GM12878 (cell line): ENCODE measurements around the gene SMARCC2. TPM values are rescaled to one million over a fixed set of nuclear protein-coding genes. Genes with fewer than 3 reads are reported as not detected.

Experiments used
- ATF7 ChIP-seq: fragments of 450-650 bp; IDR thresholded peaks from 2 replicates; pipeline ENCODE4 v1.6.1; 2016; ENCODE audit warnings: low read depth, mild to moderate bottlenecking
- BACH1 ChIP-seq: fragments of 450-650 bp; IDR thresholded peaks from 2 replicates; pipeline ENCODE4 v1.6.1; 2017; ENCODE audit warnings: mild to moderate bottlenecking, borderline replicate concordance
- BCLAF1 ChIP-seq: fragments of 450-650 bp; IDR thresholded peaks from 2 replicates; pipeline ENCODE4 v1.6.1; 2017; ENCODE audit warnings: antibody characterized with exemption, mild to moderate bottlenecking, moderate library complexity
- E4F1 ChIP-seq: fragments of 450-650 bp; IDR thresholded peaks from 2 replicates; pipeline ENCODE4 v1.6.1; 2018; ENCODE audit warnings: borderline replicate concordance, mild to moderate bottlenecking; ENCODE audit not compliant: partially characterized antibody
- ELK1 ChIP-seq: IDR thresholded peaks from 2 replicates; pipeline ENCODE4 v1.6.1; 2012; ENCODE audit warnings: low read depth, low read length, improper control_type of control experiment
- FOXK2 ChIP-seq: fragments of 450-650 bp; IDR thresholded peaks from 2 replicates; pipeline ENCODE4 v1.6.1; 2017; ENCODE audit warnings: mild to moderate bottlenecking, moderate library complexity
- HCFC1 ChIP-seq: fragments of 150-350 bp; IDR thresholded peaks from 2 replicates; pipeline ENCODE4 v1.6.1; 2014; ENCODE audit warnings: low read length
- IKZF2 ChIP-seq, 2 experiments: fragments of 450-650 bp; IDR thresholded peaks; 2 replicates each; pipeline ENCODE4 v1.6.1; 2017; ENCODE audit warnings: mild to moderate bottlenecking in 2 of 2, moderate library complexity in 2 of 2
- NBN ChIP-seq: fragments of 450-650 bp; IDR thresholded peaks from 2 replicates; pipeline ENCODE4 v1.6.1; 2016
- NFIC ChIP-seq: IDR thresholded peaks from 2 replicates; pipeline ENCODE4 v1.6.1; 2012; ENCODE audit warnings: low read depth, mild to moderate bottlenecking, inconsistent platforms, low read length, moderate library complexity
- NR2C2 ChIP-seq: IDR thresholded peaks from 2 replicates; pipeline ENCODE4 v1.6.1; 2011; ENCODE audit warnings: borderline replicate concordance, low read depth; ENCODE audit not compliant: control insufficient read depth, insufficient read length
- PAX8 ChIP-seq: fragments of 450-650 bp; IDR thresholded peaks from 2 replicates; pipeline ENCODE4 v1.6.1; 2017; ENCODE audit warnings: mild to moderate bottlenecking, moderate library complexity
- POLR2A ChIP-seq: IDR thresholded peaks from 2 replicates; pipeline ENCODE4 v1.6.1; 2011; ENCODE audit warnings: low read depth, mild to moderate bottlenecking, low read length
- RAD21 ChIP-seq: IDR thresholded peaks from 2 replicates; pipeline ENCODE4 v1.6.1; 2011; ENCODE audit warnings: mild to moderate bottlenecking, low read depth, low read length, moderate library complexity; ENCODE audit not compliant: insufficient read depth
- SP1 ChIP-seq: IDR thresholded peaks from one replicate; pipeline ENCODE4 v1.6.1; 2011; ENCODE audit warnings: low read depth, low read length
- TARDBP ChIP-seq: IDR thresholded peaks from 2 replicates; pipeline ENCODE4 v1.6.1; 2016; ENCODE audit warnings: borderline replicate concordance
- ZBED1 ChIP-seq: IDR thresholded peaks from 2 replicates; pipeline ENCODE4 v1.6.1; 2016; ENCODE audit warnings: borderline replicate concordance
- polyA plus RNA-seq, 11 experiments: library from polyadenylated mRNA; depleted of rRNA in 4 of 11; unstranded in 6 of 11; stranded (reverse) in 5 of 11; fragments of >200 nt; fragmentation: Nextera tagmentation in 4 of 11; fragmentation: Illumina TruSeq in 1 of 11; extraction: Ambion mirVana in 4 of 11; extraction: Trizol in 1 of 11; gene quantifications; 1 replicate in 1 of 11; 2 replicates in 10 of 11; pipeline versions ENCODE4 v1.2.1 to v1.2.3, GENCODE V29; 2011 to 2016; ENCODE audit warnings: inconsistent platforms in 2 of 11, missing spikeins in 2 of 11, low read depth in 1 of 11
- total RNA-seq, 4 experiments: library from RNA; depleted of rRNA in 3 of 4; stranded (reverse); fragments of >200 nt in 3 of 4; fragmentation: Illumina TruSeq in 1 of 4; extraction: Trizol in 1 of 4; gene quantifications; 2 replicates each; pipeline versions ENCODE4 v1.2.1 to v1.2.3, GENCODE V29; 2013 to 2021
- TF ChIP-seq, protein P1 (sequence below): fragments of 450-650 bp; IDR thresholded peaks from 2 replicates; pipeline ENCODE4 v1.6.1; 2017; ENCODE audit warnings: low read depth, mild to moderate bottlenecking, moderate library complexity
- TF ChIP-seq, protein P2 (sequence below): IDR thresholded peaks from 2 replicates; pipeline ENCODE4 v1.6.1; 2012; ENCODE audit warnings: mild to moderate bottlenecking, low read depth, low read length

SMARCC2 gene
- total and polyA plus RNA-seq, 10 of the 15 experiments (the other 5 are each of a cell fraction or from before 2014, with no cell fraction given): 13.6 to 71.2 (median 42.3) TPM

- TF ChIP-seq ATF7 (peak; percentile 85), TARDBP (no peak), PAX8 (peak; percentile 96), HCFC1 (peak; percentile 69), SP1 (peak; percentile 80), BACH1 (peak; percentile 68), NBN (peak; percentile 95), ZBED1 (peak; percentile 94), ELK1 (peak; percentile 62), POLR2A (peak; percentile 100), E4F1 (peak; percentile 44), FOXK2 (no peak), BCLAF1 (no peak), NFIC (peak; percentile 73; the same call in 1 of the 2 replicates), IKZF2 (IDR thresholded peaks at IDR 0.05) (0 out of 4 replicates have a peak, but pooled peaks of 1 of the 2 experiments have one; percentile 2), RAD21 (no peak), NR2C2 (no peak)
- TF ChIP-seq, protein P1, sequence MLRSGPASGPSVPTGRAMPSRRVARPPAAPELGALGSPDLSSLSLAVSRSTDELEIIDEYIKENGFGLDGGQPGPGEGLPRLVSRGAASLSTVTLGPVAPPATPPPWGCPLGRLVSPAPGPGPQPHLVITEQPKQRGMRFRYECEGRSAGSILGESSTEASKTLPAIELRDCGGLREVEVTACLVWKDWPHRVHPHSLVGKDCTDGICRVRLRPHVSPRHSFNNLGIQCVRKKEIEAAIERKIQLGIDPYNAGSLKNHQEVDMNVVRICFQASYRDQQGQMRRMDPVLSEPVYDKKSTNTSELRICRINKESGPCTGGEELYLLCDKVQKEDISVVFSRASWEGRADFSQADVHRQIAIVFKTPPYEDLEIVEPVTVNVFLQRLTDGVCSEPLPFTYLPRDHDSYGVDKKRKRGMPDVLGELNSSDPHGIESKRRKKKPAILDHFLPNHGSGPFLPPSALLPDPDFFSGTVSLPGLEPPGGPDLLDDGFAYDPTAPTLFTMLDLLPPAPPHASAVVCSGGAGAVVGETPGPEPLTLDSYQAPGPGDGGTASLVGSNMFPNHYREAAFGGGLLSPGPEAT: peak; percentile 80; the same call in 1 of the 2 replicates
- TF ChIP-seq, protein P2, sequence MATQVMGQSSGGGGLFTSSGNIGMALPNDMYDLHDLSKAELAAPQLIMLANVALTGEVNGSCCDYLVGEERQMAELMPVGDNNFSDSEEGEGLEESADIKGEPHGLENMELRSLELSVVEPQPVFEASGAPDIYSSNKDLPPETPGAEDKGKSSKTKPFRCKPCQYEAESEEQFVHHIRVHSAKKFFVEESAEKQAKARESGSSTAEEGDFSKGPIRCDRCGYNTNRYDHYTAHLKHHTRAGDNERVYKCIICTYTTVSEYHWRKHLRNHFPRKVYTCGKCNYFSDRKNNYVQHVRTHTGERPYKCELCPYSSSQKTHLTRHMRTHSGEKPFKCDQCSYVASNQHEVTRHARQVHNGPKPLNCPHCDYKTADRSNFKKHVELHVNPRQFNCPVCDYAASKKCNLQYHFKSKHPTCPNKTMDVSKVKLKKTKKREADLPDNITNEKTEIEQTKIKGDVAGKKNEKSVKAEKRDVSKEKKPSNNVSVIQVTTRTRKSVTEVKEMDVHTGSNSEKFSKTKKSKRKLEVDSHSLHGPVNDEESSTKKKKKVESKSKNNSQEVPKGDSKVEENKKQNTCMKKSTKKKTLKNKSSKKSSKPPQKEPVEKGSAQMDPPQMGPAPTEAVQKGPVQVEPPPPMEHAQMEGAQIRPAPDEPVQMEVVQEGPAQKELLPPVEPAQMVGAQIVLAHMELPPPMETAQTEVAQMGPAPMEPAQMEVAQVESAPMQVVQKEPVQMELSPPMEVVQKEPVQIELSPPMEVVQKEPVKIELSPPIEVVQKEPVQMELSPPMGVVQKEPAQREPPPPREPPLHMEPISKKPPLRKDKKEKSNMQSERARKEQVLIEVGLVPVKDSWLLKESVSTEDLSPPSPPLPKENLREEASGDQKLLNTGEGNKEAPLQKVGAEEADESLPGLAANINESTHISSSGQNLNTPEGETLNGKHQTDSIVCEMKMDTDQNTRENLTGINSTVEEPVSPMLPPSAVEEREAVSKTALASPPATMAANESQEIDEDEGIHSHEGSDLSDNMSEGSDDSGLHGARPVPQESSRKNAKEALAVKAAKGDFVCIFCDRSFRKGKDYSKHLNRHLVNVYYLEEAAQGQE: no peak
These were observed 72.8 kb downstream of the SMARCC2 start, which contains the start of gene RPL41 (continued) for GRCh38 chr12:56116267-56117081.
